Islet precursor cell (in vitro differentiated cells): ENCODE measurements around the gene ZNF229.
"Not testable (repeated sequence)": the region's sequence is repeated elsewhere in the genome, so short reads cannot be mapped to it uniquely, and the experiment has no call there.

Experiments
- DNase-seq: peaks from one replicate; pipeline ENCODE4 v3.0.0-alpha.2; 2018

Gene ZNF229

GRCh38 chr19:44447916-44448674 lies at the start of gene ZNF229:
Gene ZNF229 (minus strand): TSS chr19:44448472. CDS start chr19:44442847, 5,625 bp downstream.
- DNase-seq = peak; percentile 96

GRCh38 chr19:44496711-44497110 lies 48.4 kb upstream of the ZNF229 start:
- no peak for DNase-seq

- no peak for DNase-seq
These were observed 28.5 kb upstream of the ZNF229 start for GRCh38 chr19:44476559-44477408.

GRCh38 chr19:44468730-44469129 lies 20.5 kb upstream of the ZNF229 start:
- not testable (repeated sequence) for DNase-seq

GRCh38 chr19:44462600-44463286 lies 14.5 kb upstream of the ZNF229 start:
- DNase-seq = not testable (repeated sequence)

DNA sequence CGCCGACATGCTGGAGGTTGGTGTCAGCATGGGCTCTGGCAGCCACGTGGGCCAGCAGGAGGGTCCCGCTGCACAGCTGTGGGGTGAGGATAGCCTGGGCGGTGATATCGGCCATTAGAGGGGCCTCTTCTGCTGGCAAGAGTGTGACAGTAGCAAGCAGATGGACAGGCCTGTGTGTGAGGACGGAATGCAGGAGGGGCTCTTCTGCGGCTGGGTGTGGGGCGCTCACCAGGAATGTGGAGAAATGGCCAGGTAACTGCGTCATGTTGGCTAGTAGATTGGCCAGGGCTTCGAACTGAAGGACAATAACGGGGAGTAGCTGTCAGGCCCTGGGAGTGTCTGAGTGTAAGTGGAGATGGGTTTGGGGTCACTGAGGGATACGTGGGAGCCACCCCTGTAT lies 7.7 kb upstream of the ZNF229 start:
- DNase-seq = not testable (repeated sequence)

DNA sequence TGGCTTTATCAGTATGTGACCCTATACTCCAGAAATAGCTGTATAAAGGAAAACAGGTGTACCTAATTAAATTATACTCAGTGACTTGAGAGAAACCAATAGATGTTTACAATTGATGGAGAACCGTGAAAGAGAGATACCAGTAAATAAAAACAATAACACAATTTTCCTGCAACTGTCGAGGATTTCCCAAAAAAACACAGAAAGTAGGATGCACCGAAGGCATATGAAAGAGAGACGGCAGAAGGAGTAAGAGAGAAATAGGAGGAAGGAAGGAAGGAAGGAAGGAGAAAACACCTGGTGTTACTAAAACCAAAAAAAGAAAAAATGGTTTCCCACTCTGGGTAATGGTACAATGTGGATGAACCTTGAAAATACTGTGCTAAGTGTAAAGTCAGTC lies 6.8 kb upstream of the ZNF229 start:
- no peak for DNase-seq

DNA sequence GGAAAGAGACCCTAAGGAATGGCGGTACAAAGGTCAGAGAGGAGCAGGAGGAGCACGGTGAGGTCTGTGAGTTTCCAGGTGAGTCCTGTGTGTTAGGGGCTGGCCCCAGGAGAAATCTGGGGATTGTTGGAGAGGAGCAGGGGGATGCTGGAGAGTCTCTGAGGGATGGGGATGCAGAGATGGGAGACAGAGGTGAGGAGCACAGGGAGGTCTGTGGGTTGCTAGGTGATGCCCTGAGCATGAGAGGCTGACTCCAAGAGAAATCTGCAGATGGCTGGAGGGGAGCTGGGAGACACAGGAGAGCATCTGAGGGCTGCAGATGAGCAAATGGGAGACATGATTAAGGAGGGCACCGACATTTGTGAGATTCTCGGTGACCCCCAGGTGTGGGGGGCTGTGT lies 4.1 kb upstream of the ZNF229 start:
- DNase-seq = no peak

DNA sequence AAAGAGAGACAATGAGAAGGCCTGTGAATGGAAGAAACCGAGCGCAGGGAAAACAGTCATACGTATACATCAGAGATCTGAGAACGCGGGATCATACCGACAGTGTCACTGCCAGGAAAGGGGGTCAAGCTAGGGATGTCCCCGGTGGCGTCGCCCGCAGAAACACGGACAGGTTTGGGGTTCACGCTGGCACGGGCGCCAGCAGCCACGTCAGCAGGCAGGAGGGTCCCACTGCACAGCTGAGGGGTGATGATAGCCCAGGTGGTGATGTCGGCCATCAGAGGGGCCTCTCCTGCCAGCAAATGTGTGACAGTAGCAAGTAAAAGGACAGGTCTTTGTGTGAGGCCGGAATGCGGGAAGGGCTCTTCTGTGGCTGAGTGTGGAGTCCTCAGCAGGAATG lies 3.4 kb upstream of the ZNF229 start:
- no peak for DNase-seq

DNA sequence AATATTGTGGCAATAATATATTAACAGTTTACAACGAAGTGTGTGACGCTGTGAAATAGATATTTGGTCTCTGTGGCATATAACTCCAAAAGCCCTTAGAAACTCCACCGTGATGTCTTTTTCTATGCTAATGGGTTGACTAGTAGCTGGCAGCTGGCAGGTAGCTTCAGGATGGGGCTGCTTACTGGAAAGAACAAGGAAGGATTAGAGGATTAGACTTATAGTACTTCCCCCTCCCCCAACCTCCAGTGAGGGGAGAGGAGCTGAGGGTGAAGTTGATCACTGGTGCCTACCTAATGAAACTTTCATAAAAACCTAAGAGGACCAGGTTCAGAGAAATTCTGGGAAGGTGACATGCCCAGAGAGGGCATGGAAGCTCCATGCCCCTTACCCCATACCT lies 9.8 kb downstream of the ZNF229 start:
- no peak for DNase-seq

GRCh38 chr19:44435441-44435840 lies 12.8 kb downstream of the ZNF229 start:
- no peak for DNase-seq

DNA sequence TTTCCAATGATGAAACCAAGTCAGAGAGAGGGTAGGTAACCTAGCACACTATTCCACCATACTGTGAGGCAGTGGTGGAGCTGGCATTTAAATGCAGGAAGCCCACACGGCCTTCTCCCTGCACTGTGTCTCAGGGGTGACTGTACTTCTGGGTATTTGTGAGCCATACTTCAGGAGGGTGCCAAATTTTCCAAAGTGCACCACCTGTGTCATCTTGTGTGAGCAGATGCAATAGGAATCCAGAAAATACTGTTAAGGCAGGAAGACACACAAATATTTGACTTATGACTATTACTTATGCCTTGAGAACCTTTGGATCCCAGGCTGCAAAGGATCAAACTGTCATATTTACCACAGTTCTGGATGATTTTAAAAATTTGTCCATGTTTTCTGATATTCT lies 17.3 kb downstream of the ZNF229 start:
- no peak for DNase-seq

- DNase-seq = not testable (repeated sequence)
These were observed 32.7 kb downstream of the ZNF229 start for GRCh38 chr19:44415553-44415952.

- peak; percentile 97 for DNase-seq
These were observed 46.8 kb downstream of the ZNF229 start, which contains the start of gene ZNF285 for GRCh38 chr19:44401139-44402115. Gene ZNF285 (minus strand): TSS chr19:44401608. CDS start chr19:44397213, 4,395 bp downstream.

GRCh38 chr19:44389268-44389667 lies 59.0 kb downstream of the ZNF229 start:
- not testable (repeated sequence) for DNase-seq
